Measurements from ENCODE around the gene LIN37. TPM values are rescaled to one million over a fixed set of nuclear protein-coding genes. Genes with fewer than 3 reads are reported as not detected.

The LIN37 gene
- total RNA-seq, 1 experiment from 2014 or later: 23.5 TPM

DNA sequence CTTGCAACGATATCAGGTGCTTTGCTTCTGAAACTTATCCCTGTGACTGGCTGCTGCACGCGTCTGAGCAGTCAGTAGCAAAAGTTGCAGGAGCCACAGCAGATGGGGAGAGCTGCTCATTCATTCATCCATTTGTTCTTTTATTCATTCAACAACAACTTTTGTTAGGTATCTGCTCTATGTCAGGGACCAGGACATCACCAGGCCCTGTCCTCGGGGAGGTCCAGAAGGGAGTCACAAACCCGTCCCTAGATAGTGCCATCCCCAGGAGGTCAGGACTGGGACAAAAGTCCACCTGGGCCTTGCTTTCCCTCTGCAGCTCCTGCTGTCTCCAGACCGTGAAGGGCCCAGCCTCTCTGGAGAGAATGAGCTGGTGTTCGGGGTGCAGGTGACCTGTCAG, 29.6 kb downstream of the LIN37 start:
- ATAC-seq (no peak), DNase-seq (ENCODE audit: low read depth, low spot score) (no peak)
- H3K27me3 ChIP-seq (ENCODE audit: control insufficient read depth, insufficient read depth, low read length): no peaks in the 10 kb centered on the region
- in situ Hi-C loops (cut with HindIII; ENCODE audit: low pct_unique_long_range_greater_than_20kb, low sequenced_read_pairs): no loop called here
- no TSS peak for BruUV-seq (replicated peaks)
- ChIA-PET POLR2A (interaction anchor here (0.6 kb wide), 1 partner anchor 15 kb away, joined by 3 read pairs; no protein-coding TSS in a partner anchor), CTCF (no interaction called here)
- no peak overlapping the region for H3K27ac ChIP-seq (ENCODE audit: low read length)
- TF ChIP-seq REST (IDR thresholded peaks at IDR 0.05; ENCODE audit: insufficient read depth in 1 of 2, low read depth in 2 of 2, low read length in 1 of 2) (no peak), SIN3A (IDR thresholded peaks at IDR 0.05; ENCODE audit: borderline replicate concordance, insufficient read depth, low read depth, low read length) (no peak), TCF7L2 (IDR thresholded peaks at IDR 0.05; ENCODE audit: low read depth, low read length) (no peak), POLR2AphosphoS5 (IDR thresholded peaks at IDR 0.05; ENCODE audit: low read depth, low read length) (no peak), CTCF (IDR thresholded peaks at IDR 0.05) (no peak)
- H3K4me3 ChIP-seq (ENCODE audit: low read depth in 2 of 2, low read length in 2 of 2): no peak overlapping the region
- H3K36me3 ChIP-seq (ENCODE audit: control insufficient read depth, insufficient read depth, low read length): no peaks in the 10 kb centered on the region
- no peaks in the 10 kb centered on the region for H3K9me3 ChIP-seq (ENCODE audit: control insufficient read depth, insufficient read depth, low read depth, low read length)
- intact Hi-C loops (cut with micrococcal nuclease; ENCODE audit: unreplicated experiment): no loop called here
- H3K4me1 ChIP-seq (ENCODE audit: control insufficient read depth, insufficient read depth, low read length): peaks cover 11% of the 10 kb centered on the region; the same call in 1 of the 2 replicates

GRCh38 chr19:35779033-35779432, 30.7 kb downstream of the LIN37 start:
- CTCF ChIA-PET: no interaction called here
- DNase-seq (ENCODE audit: low read depth, low spot score) (no peak), ATAC-seq (no peak)
- BruUV-seq (replicated peaks): no TSS peak
- POLR2A ChIA-PET: no interaction called here
- intact Hi-C loops (cut with micrococcal nuclease; ENCODE audit: unreplicated experiment): no loop called here
- H3K9me3 ChIP-seq (ENCODE audit: control insufficient read depth, insufficient read depth, low read depth, low read length): no peaks in the 10 kb centered on the region
- no peaks in the 10 kb centered on the region for H3K36me3 ChIP-seq (ENCODE audit: control insufficient read depth, insufficient read depth, low read length)
- H3K4me1 ChIP-seq (ENCODE audit: control insufficient read depth, insufficient read depth, low read length): peaks cover 11% of the 10 kb centered on the region; the same call in 1 of the 2 replicates
- in situ Hi-C loops (cut with HindIII; ENCODE audit: low pct_unique_long_range_greater_than_20kb, low sequenced_read_pairs): no loop called here
- H3K27ac ChIP-seq (ENCODE audit: low read length): no peak overlapping the region
- H3K27me3 ChIP-seq (ENCODE audit: control insufficient read depth, insufficient read depth, low read length): no peaks in the 10 kb centered on the region
- no peak for TF ChIP-seq CTCF (IDR thresholded peaks at IDR 0.05)
- TF ChIP-seq POLR2AphosphoS5 (IDR thresholded peaks at IDR 0.05; ENCODE audit: low read depth, low read length): no peak
- TF ChIP-seq REST (IDR thresholded peaks at IDR 0.05; ENCODE audit: insufficient read depth in 1 of 2, low read depth in 2 of 2, low read length in 1 of 2): no peak
- TF ChIP-seq TCF7L2 (IDR thresholded peaks at IDR 0.05; ENCODE audit: low read depth, low read length): no peak
- no peak for TF ChIP-seq SIN3A (IDR thresholded peaks at IDR 0.05; ENCODE audit: borderline replicate concordance, insufficient read depth, low read depth, low read length)
- no peak overlapping the region for H3K4me3 ChIP-seq (ENCODE audit: low read depth in 2 of 2, low read length in 2 of 2)

All from Panc1 (cell line).